CD14-positive monocyte (primary cell): ENCODE measurements around the gene MARS1. TPM values are rescaled to one million over a fixed set of nuclear protein-coding genes. Genes with fewer than 3 reads are reported as not detected.

Experiments used
- DNase-seq, 3 donors: peaks; one replicate each; pipeline ENCODE4 v3.0.0-alpha.2; 2011 to 2022
- H2AFZ ChIP-seq: 2 replicates; pipeline ENCODE4 v1.6.0; 2012; ENCODE audit warnings: mild to moderate bottlenecking, low read depth, low read length, inconsistent platforms; ENCODE audit not compliant: insufficient read depth, poor library complexity, severe bottlenecking
- H3K27ac ChIP-seq, 2 donors: 1 replicate in 1 of 2; 2 replicates in 1 of 2; pipeline ENCODE4 v1.5.1; 2012 to 2013; ENCODE audit warnings: low read length in 2 of 2, control low read depth in 1 of 2, inconsistent platforms in 1 of 2, low read depth in 1 of 2, mild to moderate bottlenecking in 1 of 2
- H3K27me3 ChIP-seq, 2 donors: one replicate each; pipeline versions ENCODE4 v1.6.0 to v1.6.1; 2011 to 2013; ENCODE audit warnings: low read length in 2 of 2; ENCODE audit not compliant: control insufficient read depth in 2 of 2, insufficient read depth in 2 of 2
- H3K36me3 ChIP-seq, 2 donors: replicated peaks in 1 of 2; 1 replicate in 1 of 2; 2 replicates in 1 of 2; pipeline versions ENCODE4 v1.5.1 to v1.6.1; 2012 to 2013; ENCODE audit warnings: low read length in 2 of 2, control low read depth in 1 of 2, inconsistent platforms in 1 of 2, mild to moderate bottlenecking in 1 of 2; ENCODE audit not compliant: insufficient read depth in 2 of 2, control insufficient read depth in 1 of 2
- H3K4me1 ChIP-seq, 2 donors: 1 replicate in 1 of 2; 2 replicates in 1 of 2; pipeline versions ENCODE4 v1.5.1 to v1.6.1; 2012 to 2013; ENCODE audit warnings: low read length in 2 of 2, control low read depth in 1 of 2, inconsistent platforms in 1 of 2, mild to moderate bottlenecking in 1 of 2, moderate library complexity in 1 of 2; ENCODE audit not compliant: insufficient read depth in 2 of 2, control insufficient read depth in 1 of 2
- H3K4me2 ChIP-seq: replicated peaks from 2 replicates; pipeline ENCODE3; 2012; ENCODE audit warnings: low read length, moderate library complexity, mild to moderate bottlenecking; ENCODE audit not compliant: poor library complexity, severe bottlenecking; ENCODE audit errors: extremely low read depth
- H3K4me3 ChIP-seq, 3 experiments: fragments of 200-600 bp in 1 of 3; sonication (generic) in 1 of 3; replicated peaks in 1 of 3; 1 replicate in 2 of 3; 2 replicates in 1 of 3; pipeline ENCODE4 v1.5.1; 2011 to 2013; ENCODE audit warnings: low read length in 3 of 3, mild to moderate bottlenecking in 3 of 3, control low read depth in 2 of 3, low read depth in 2 of 3, inconsistent platforms in 1 of 3, moderate library complexity in 1 of 3
- H3K79me2 ChIP-seq: 2 replicates; pipeline ENCODE4 v1.6.0; 2012; ENCODE audit warnings: mild to moderate bottlenecking, control low read depth, inconsistent platforms, low read length, moderate library complexity; ENCODE audit not compliant: insufficient read depth
- H3K9ac ChIP-seq: 2 replicates; pipeline ENCODE4 v1.6.0; 2017; ENCODE audit warnings: low read length, mild to moderate bottlenecking; ENCODE audit not compliant: insufficient read depth, poor library complexity, severe bottlenecking
- H3K9me3 ChIP-seq, 2 donors: replicated peaks in 1 of 2; 1 replicate in 1 of 2; 2 replicates in 1 of 2; pipeline versions ENCODE4 v1.5.1 to v1.6.1; 2012 to 2013; ENCODE audit warnings: low read length in 2 of 2, control low read depth in 1 of 2; ENCODE audit not compliant: control insufficient read depth in 1 of 2, insufficient read depth in 1 of 2
- H4K20me1 ChIP-seq: 2 replicates; pipeline ENCODE4 v1.6.0; 2012; ENCODE audit warnings: mild to moderate bottlenecking, low read length, control low read depth, moderate library complexity; ENCODE audit not compliant: insufficient read depth
- H3K27ac Mint-ChIP-seq, 7 donors: one replicate each; pipeline ENCODE4 v1.8.0; 2020; ENCODE audit warnings: mild to moderate bottlenecking in 7 of 7, mixed read lengths in 7 of 7, moderate library complexity in 6 of 7, inconsistent platforms in 2 of 7
- H3K27me3 Mint-ChIP-seq, 3 donors: one replicate each; pipeline ENCODE4 v1.8.0; 2021 to 2022; ENCODE audit warnings: low read depth in 3 of 3, mild to moderate bottlenecking in 3 of 3, mixed read lengths in 3 of 3, moderate library complexity in 3 of 3, inconsistent platforms in 1 of 3
- H3K36me3 Mint-ChIP-seq, 2 donors: one replicate each; pipeline ENCODE4 v1.8.0; 2020; ENCODE audit warnings: mixed read lengths in 2 of 2, inconsistent platforms in 1 of 2, mild to moderate bottlenecking in 1 of 2
- H3K4me1 Mint-ChIP-seq: one replicate; pipeline ENCODE4 v1.8.0; 2020; ENCODE audit warnings: mild to moderate bottlenecking, mixed read lengths
- H3K4me3 Mint-ChIP-seq, 2 donors: one replicate each; pipeline ENCODE4 v1.8.0; 2020; ENCODE audit warnings: mild to moderate bottlenecking in 2 of 2, mixed read lengths in 2 of 2, moderate library complexity in 1 of 2
- H3K9me3 Mint-ChIP-seq, 7 donors: one replicate each; pipeline ENCODE4 v1.8.0; 2020 to 2022; ENCODE audit warnings: mixed read lengths in 7 of 7, mild to moderate bottlenecking in 6 of 7, moderate library complexity in 6 of 7, inconsistent platforms in 2 of 7
- WGBS: methylation state at CpG from one replicate; pipeline ENCODE4 v1.1.5; 2013; ENCODE audit warnings: missing lambda C conversion rate; ENCODE audit not compliant: insufficient coverage; 5-methylcytosine and 5-hydroxymethylcytosine counted together
- intact Hi-C, 2 donors: fragments of 100-400 bp; cut with micrococcal nuclease; formaldehyde crosslinking; loops; one replicate each; pipeline versions ENCODE4 v1.15.0 to v1.15.1; 2023
- polyA plus RNA-seq, 3 donors: library from polyadenylated mRNA; depleted of rRNA in 1 of 3; unstranded in 2 of 3; stranded (reverse) in 1 of 3; fragments of 300-500 nt in 2 of 3; fragments of >200 nt in 1 of 3; fragmentation: Illumina TruSeq in 2 of 3; gene quantifications; 1 replicate in 2 of 3; 2 replicates in 1 of 3; pipeline ENCODE4 v1.2.3, GENCODE V29; 2012 to 2021
- TF ChIP-seq, protein P1 (sequence below): fragments of 200-600 bp; IDR thresholded peaks from one replicate; pipeline ENCODE4 v1.8.0; 2022; ENCODE audit warnings: antibody characterized with exemption, mild to moderate bottlenecking

The MARS1 gene
- polyA plus RNA-seq, 3 donors, result 63.5 to 164 (median 79.8) TPM

GRCh38 chr12:57521525-57522010, 33.7 kb downstream of the MARS1 start:
- 73% methylated on average over 8 of the region's 17 CpGs for WGBS
- H3K4me2 ChIP-seq, result peak overlapping the region; percentile 98
- peaks cover 72% of the 10 kb centered on the region for H4K20me1 ChIP-seq
- H3K4me3 Mint-ChIP-seq, result peak overlapping the region; percentile 77 to 86
- intact Hi-C loops, result loop anchor here (5.0 kb wide), 3 partner anchors 34 to 416 kb away; partner anchors contain the start of genes ARHGAP9 (in 1 of the 2) and MARS1 (in 1 of the 2)
- peak overlapping the region in 1 of 3 experiments; percentile 98 for H3K4me3 ChIP-seq
- H3K79me2 ChIP-seq, result peaks cover 70% of the 10 kb centered on the region
- TF ChIP-seq, protein P1, sequence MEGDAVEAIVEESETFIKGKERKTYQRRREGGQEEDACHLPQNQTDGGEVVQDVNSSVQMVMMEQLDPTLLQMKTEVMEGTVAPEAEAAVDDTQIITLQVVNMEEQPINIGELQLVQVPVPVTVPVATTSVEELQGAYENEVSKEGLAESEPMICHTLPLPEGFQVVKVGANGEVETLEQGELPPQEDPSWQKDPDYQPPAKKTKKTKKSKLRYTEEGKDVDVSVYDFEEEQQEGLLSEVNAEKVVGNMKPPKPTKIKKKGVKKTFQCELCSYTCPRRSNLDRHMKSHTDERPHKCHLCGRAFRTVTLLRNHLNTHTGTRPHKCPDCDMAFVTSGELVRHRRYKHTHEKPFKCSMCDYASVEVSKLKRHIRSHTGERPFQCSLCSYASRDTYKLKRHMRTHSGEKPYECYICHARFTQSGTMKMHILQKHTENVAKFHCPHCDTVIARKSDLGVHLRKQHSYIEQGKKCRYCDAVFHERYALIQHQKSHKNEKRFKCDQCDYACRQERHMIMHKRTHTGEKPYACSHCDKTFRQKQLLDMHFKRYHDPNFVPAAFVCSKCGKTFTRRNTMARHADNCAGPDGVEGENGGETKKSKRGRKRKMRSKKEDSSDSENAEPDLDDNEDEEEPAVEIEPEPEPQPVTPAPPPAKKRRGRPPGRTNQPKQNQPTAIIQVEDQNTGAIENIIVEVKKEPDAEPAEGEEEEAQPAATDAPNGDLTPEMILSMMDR, result no peak
- H3K9me3 ChIP-seq, result no peaks in the 10 kb centered on the region
- H3K36me3 ChIP-seq, result peaks cover 42 to 43% of the 10 kb centered on the region in 2 donors
- H3K4me1 ChIP-seq, result peaks cover 52 to 61% of the 10 kb centered on the region in 2 donors
- peaks cover 0 to 2% (median 0%) of the 10 kb centered on the region in 7 donors for H3K9me3 Mint-ChIP-seq
- peaks cover 0 to 1% (median 0%) of the 10 kb centered on the region in 3 donors for H3K27me3 Mint-ChIP-seq
- H3K27ac Mint-ChIP-seq, result peak overlapping the region; percentile 99 to 100 (median 99)
- peak overlapping the region; percentile 75 for H3K9ac ChIP-seq
- H3K4me1 Mint-ChIP-seq, result peaks cover 51% of the 10 kb centered on the region
- no peaks in the 10 kb centered on the region for H3K27me3 ChIP-seq
- H3K27ac ChIP-seq, result peak overlapping the region; percentile 96 to 99
- no peak for DNase-seq
- no peak overlapping the region for H2AFZ ChIP-seq
- peaks cover 44 to 51% of the 10 kb centered on the region in 2 donors for H3K36me3 Mint-ChIP-seq

DNA sequence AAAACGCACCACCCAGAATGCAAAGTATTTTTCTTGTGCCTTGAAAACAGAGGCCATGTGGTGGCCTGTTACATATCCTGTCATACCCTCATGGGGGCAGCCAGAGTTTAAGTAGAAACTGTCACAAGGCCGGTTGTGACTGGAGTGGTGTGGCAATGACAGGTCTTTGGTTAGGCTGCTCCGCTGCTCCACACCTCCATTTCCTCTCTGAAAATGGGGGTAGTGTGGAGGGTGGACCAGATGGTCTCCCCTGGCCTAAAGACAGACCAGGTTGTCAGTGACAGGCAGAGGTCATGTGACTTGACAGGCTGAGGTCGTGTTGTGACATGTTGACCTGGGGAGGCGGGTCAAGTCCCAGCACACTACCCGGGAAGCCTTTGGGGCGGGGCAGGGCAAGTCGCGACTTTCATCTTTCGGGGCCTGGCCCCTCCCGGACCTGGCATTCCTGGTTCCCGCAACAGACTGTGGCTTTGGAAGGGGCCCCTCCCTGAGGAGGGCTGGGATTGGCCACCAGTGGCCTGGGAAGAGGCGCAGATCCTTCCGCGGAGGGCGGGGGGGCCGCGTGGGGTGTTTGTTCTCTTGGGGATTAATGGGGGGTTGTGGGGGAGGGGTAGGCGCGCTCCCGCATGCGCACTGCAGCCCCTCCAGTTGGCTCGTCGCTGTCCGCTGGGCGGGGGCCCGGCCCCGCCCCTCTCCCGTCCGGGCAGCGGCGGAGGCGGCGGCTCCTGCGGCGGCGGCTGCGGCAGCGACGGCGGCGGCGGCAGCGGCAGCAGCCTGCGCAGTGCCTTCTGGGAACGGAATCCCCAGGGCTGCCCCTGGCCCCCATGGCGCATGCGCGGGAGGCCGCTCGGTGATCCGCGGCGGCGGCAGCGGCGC, 34.4 kb downstream of the MARS1 start, which contains the start of gene MBD6:
Gene MBD6, plus strand, starts transcription at position 814 of the 876 bp plus-strand sequence. CDS start 1,480 bp downstream, outside the sequence.
- Histone ChIP-seq H3K4me1 (peaks cover 52 to 61% of the 10 kb centered on the region in 2 donors), H3K4me2 (peak within 1 kb of the TSS; percentile 98), H3K9me3 (no peaks in the 10 kb centered on the region), H4K20me1 (peaks cover 72% of the 10 kb centered on the region), H3K27me3 (no peaks in the 10 kb centered on the region), H3K9ac (peak within 1 kb of the TSS; percentile 76), H3K4me3 (peak within 1 kb of the TSS; percentile 66 to 98 (median 75)), H3K36me3 (peaks cover 42 to 43% of the 10 kb centered on the region in 2 donors), H3K79me2 (peaks cover 71% of the 10 kb centered on the region), H2AFZ (peak within 1 kb of the TSS; percentile 62), H3K27ac (peak within 1 kb of the TSS; percentile 96 to 99)
- H3K4me1 Mint-ChIP-seq, result peaks cover 49% of the 10 kb centered on the region
- H3K27me3 Mint-ChIP-seq, result peaks cover 0 to 1% (median 0%) of the 10 kb centered on the region in 3 donors
- TF ChIP-seq, protein P1, result no peak
- peak; percentile 89 to 93 (median 92) for DNase-seq
- WGBS, result under 1% methylated on average over 42 of the region's 57 CpGs
- intact Hi-C loops, result loop anchor here (5.0 kb wide), 3 partner anchors 35 to 415 kb away; partner anchors contain the start of genes ARHGAP9 (in 1 of the 2) and MARS1 (in 1 of the 2)
- peaks cover 44 to 51% of the 10 kb centered on the region in 2 donors for H3K36me3 Mint-ChIP-seq
- peaks cover 0 to 2% (median 0%) of the 10 kb centered on the region in 7 donors for H3K9me3 Mint-ChIP-seq
- H3K27ac Mint-ChIP-seq, result peak within 1 kb of the TSS; percentile 99 to 100 (median 99)
- H3K4me3 Mint-ChIP-seq, result peak within 1 kb of the TSS; percentile 99
